Body of pancreas (tissue), 4 donors: ENCODE data around the gene POLR2J3. TPM values are rescaled to one million over a fixed set of nuclear protein-coding genes. Genes with fewer than 3 reads are reported as not detected.
A peak's percentile ranks its signal among the peaks of the same experiment; 100 is the strongest.
"Not testable (repeated sequence)": the region's sequence is repeated elsewhere in the genome, so short reads cannot be mapped to it uniquely, and the experiment has no call there.

Experiments used
- ATAC-seq: fragments of 150-250 bp; one replicate; pipeline ENCODE4 v1.9.1; 2016
- DNase-seq, 4 donors: peaks; one replicate each; pipeline ENCODE4 v3.0.0-alpha.2; 2019
- H3K27ac ChIP-seq, 4 donors: fragments of 200-600 bp; sonication (generic); 1 replicate in 3 of 4; 2 replicates in 1 of 4; pipeline versions ENCODE4 v1.5.1 to v1.6.1; 2016 to 2019; ENCODE audit warnings: mild to moderate bottlenecking in 1 of 4, mixed read lengths in 1 of 4, moderate library complexity in 1 of 4
- H3K27me3 ChIP-seq, 2 donors: fragments of 200-600 bp; sonication (generic); one replicate each; pipeline ENCODE4 v1.6.0; 2016; ENCODE audit warnings: mild to moderate bottlenecking in 1 of 2
- H3K36me3 ChIP-seq, 2 donors: fragments of 200-600 bp; sonication (generic); replicated peaks in 1 of 2; 2 replicates each; pipeline ENCODE4 v1.5.1; 2016; ENCODE audit warnings: low read depth in 2 of 2; ENCODE audit not compliant: insufficient read depth in 1 of 2
- H3K4me1 ChIP-seq: fragments of 200-600 bp; sonication (generic); one replicate; pipeline ENCODE4 v1.6.0; 2016
- H3K4me3 ChIP-seq, 2 donors: fragments of 200-600 bp; sonication (generic); 1 replicate in 1 of 2; 2 replicates in 1 of 2; pipeline ENCODE4 v1.5.1; 2016 to 2019
- H3K9me3 ChIP-seq, 3 donors: fragments of 200-600 bp; sonication (generic); 1 replicate in 2 of 3; 2 replicates in 1 of 3; pipeline ENCODE4 v1.5.1; 2016
- WGBS, 2 donors: methylation state at CpG; one replicate each; pipeline ENCODE4 v1.1.5; 2017; 5-methylcytosine and 5-hydroxymethylcytosine counted together
- intact Hi-C: fragments of 100-400 bp; cut with DNase I; formaldehyde crosslinking; loops from one replicate; pipeline ENCODE4 v1.15.1; 2023
- total RNA-seq, 2 donors: library from RNA; depleted of rRNA; stranded (reverse); fragments of >200 nt; gene quantifications; one replicate each; pipeline ENCODE4 v1.1.0, GENCODE V29; 2016

The POLR2J3 gene
- total RNA-seq, 2 donors from 2014 or later = 25.1 to 26.7 TPM

GRCh38 chr7:102542083-102542482, 30.3 kb downstream of the POLR2J3 start:
- H3K27me3 ChIP-seq, DNase-seq, H3K9me3 ChIP-seq, H3K36me3 ChIP-seq, intact Hi-C loops, ATAC-seq, H3K27ac ChIP-seq, H3K4me1 ChIP-seq, H3K4me3 ChIP-seq: not testable (repeated sequence)
- WGBS, 2 donors = no CpG with 5 or more reads among the region's 8 CpGs

GRCh38 chr7:102540604-102541003, 31.8 kb downstream of the POLR2J3 start:
- ATAC-seq, H3K4me1 ChIP-seq, H3K9me3 ChIP-seq, intact Hi-C loops, H3K4me3 ChIP-seq, H3K27ac ChIP-seq, DNase-seq, H3K27me3 ChIP-seq, H3K36me3 ChIP-seq: not testable (repeated sequence)
- 87 to 88% methylated on average over 3 to 5 of the region's 6 CpGs for WGBS, 2 donors

- WGBS, 2 donors = 83 to 86% methylated on average over 2 to 5 of the region's 8 CpGs
- ATAC-seq, H3K36me3 ChIP-seq, H3K4me3 ChIP-seq, H3K4me1 ChIP-seq, intact Hi-C loops, H3K9me3 ChIP-seq, H3K27ac ChIP-seq, H3K27me3 ChIP-seq, DNase-seq: not testable (repeated sequence)
These were observed 37.2 kb downstream of the POLR2J3 start for GRCh38 chr7:102535062-102535615.

- DNase-seq, H3K27ac ChIP-seq, H3K4me3 ChIP-seq, ATAC-seq, H3K9me3 ChIP-seq, H3K27me3 ChIP-seq, H3K4me1 ChIP-seq, intact Hi-C loops, H3K36me3 ChIP-seq: not testable (repeated sequence)
- 79 to 90% methylated on average over 1 to 2 of the region's 2 CpGs for WGBS, 2 donors
These were observed 40.3 kb downstream of the POLR2J3 start for GRCh38 chr7:102532127-102532526.

GRCh38 chr7:102531583-102531982, 40.8 kb downstream of the POLR2J3 start:
- H3K27me3 ChIP-seq, H3K4me3 ChIP-seq, H3K4me1 ChIP-seq, intact Hi-C loops, H3K27ac ChIP-seq, H3K36me3 ChIP-seq, H3K9me3 ChIP-seq, ATAC-seq: not testable (repeated sequence)
- DNase-seq = peak in 1 of 4 donors; percentile 15
- no CpG with 5 or more reads among the region's 7 CpGs for WGBS, 2 donors

GRCh38 chr7:102527822-102528793, 44.3 kb downstream of the POLR2J3 start:
- H3K36me3 ChIP-seq, H3K27ac ChIP-seq, intact Hi-C loops, H3K4me1 ChIP-seq, H3K9me3 ChIP-seq, H3K4me3 ChIP-seq, H3K27me3 ChIP-seq: not testable (repeated sequence)
- ATAC-seq (peak; percentile 25), DNase-seq (peak in 1 of 4 donors; percentile 1)
- 92% methylated on average over 2 of the region's 13 CpGs; no CpG with 5 or more reads in 1 of the 2 donors for WGBS, 2 donors

GRCh38 chr7:102527182-102527581, 45.2 kb downstream of the POLR2J3 start:
- intact Hi-C loops, H3K9me3 ChIP-seq, H3K27me3 ChIP-seq, ATAC-seq, H3K4me3 ChIP-seq, H3K27ac ChIP-seq, H3K36me3 ChIP-seq, H3K4me1 ChIP-seq, DNase-seq: not testable (repeated sequence)
- no CpG with 5 or more reads among the region's 8 CpGs for WGBS, 2 donors

- H3K4me3 ChIP-seq, H3K36me3 ChIP-seq, intact Hi-C loops, H3K9me3 ChIP-seq, H3K27me3 ChIP-seq, ATAC-seq, DNase-seq, H3K27ac ChIP-seq, H3K4me1 ChIP-seq: not testable (repeated sequence)
- whole genome bisulfite sequencing, 2 donors = 33% methylated on average over 1 of the region's 2 CpGs; no CpG with 5 or more reads in 1 of the 2 donors
These were observed 47.6 kb downstream of the POLR2J3 start for GRCh38 chr7:102524803-102525202.

GRCh38 chr7:102520797-102521196, 51.6 kb downstream of the POLR2J3 start:
- H3K4me1 ChIP-seq, H3K4me3 ChIP-seq, H3K27ac ChIP-seq, H3K27me3 ChIP-seq, H3K36me3 ChIP-seq, ATAC-seq, DNase-seq, intact Hi-C loops, H3K9me3 ChIP-seq: not testable (repeated sequence)
- 89% methylated on average over 4 of the region's 5 CpGs; no CpG with 5 or more reads in 1 of the 2 donors for WGBS, 2 donors

GRCh38 chr7:102517550-102518147, 54.7 kb downstream of the POLR2J3 start, which contains the start of gene RASA4B:
TSS of gene RASA4B (minus strand) at chr7:102517777. CDS start at chr7:102517710, 67 bp downstream.
- intact Hi-C loops, H3K27ac ChIP-seq, H3K27me3 ChIP-seq, H3K9me3 ChIP-seq, H3K36me3 ChIP-seq, H3K4me1 ChIP-seq, H3K4me3 ChIP-seq: not testable (repeated sequence)
- WGBS, 2 donors = no CpG with 5 or more reads among the region's 61 CpGs
- ATAC-seq = peak; percentile 98
- peak in 2 of 4 donors; percentile 9 to 14 for DNase-seq
